ENCODE data around the gene CCDC106.

The CCDC106 gene

DNA sequence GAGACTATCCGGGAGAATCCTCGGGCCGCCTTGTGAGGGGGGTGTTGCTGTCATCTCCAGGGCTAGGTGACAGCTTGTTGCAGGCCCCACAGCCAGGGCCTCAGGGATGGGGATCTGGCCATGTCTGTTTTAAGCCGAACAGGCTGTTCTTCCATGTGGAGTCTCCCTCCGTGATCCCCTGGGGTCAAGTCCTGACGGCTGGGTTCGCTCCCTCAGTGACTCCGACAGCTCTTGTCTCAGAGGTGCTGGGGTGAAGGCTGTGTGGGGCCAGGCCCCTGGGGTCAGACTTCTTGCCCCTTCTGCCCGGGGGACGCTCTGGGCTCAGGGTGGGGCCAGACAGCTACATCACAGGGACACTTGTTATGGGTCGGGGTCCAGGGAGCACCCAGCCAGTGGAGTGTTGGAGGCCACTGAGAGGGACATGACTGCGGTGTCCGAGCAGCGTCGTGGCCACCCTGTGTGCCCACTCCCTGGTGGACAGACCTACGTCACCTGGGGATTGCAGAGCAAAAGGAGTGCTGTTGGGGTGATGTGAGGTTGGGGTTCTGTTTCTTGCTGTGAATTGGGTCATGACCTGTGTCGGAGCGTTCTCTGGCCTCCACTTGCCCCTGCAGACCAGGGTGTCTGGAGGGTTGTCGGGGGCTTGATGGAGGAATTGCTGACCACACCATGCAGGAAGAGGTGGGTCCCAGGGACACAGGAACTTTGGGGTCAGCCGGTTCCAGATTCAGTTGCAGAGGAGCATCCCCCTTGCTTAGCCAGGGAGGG is 48.5 kb downstream of the CCDC106 start:
- DNase-seq (ENCODE audit: low read depth), result no peak

- DNase-seq (ENCODE audit: low read depth), result no peak
Observed at GRCh38 chr19:55697069-55697440, 49.0 kb downstream of the CCDC106 start.

GRCh38 chr19:55697698-55698097 is 49.7 kb downstream of the CCDC106 start:
- no peak for DNase-seq (ENCODE audit: low read depth)

DNA sequence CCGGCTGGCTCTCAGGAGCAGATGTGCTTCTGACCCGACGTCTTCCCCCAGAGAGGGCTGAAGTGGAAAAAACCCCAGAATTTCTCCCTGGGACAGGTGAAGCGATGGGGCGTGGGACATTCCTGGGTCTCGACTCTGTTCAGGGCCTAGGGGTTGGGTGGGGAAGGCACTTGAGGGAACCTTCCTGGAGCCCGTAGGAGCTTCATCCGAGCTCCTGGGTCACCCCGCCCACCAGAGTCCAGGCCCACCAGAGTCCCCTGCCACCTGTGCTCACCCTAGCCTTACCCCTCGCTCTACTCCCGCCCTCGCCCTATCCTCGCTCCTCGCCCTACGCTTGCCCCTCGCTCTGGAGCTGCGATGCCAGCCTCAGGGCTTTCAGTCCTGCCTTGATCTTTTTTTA is 50.2 kb downstream of the CCDC106 start:
- no peak for DNase-seq (ENCODE audit: low read depth)

DNA sequence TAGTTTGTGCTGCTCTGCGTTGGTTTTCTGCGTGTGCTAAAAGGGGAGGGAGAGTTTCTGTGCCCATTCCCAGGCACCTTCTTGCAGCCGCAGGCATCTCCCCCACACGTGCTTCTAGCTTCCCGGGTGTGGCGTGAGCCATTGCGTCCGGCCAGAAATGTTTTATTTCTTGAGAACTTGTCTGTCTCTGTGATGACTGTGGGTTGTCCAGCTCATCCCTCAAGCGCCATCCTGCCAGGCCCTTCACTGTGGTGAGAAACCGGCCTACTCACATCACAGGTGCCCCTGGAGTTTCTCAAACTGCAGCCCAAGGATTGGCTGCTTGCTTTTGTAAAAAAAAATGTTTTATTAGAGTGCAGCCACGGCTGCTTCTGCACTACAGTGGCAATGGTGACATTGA is 51.2 kb downstream of the CCDC106 start:
- peak; percentile 37 for DNase-seq (ENCODE audit: low read depth)

GRCh38 chr19:55700813-55701212 is 52.8 kb downstream of the CCDC106 start:
- DNase-seq (ENCODE audit: low read depth), result no peak

GRCh38 chr19:55702131-55702627 is 54.2 kb downstream of the CCDC106 start:
- peak; percentile 65 for DNase-seq (ENCODE audit: low read depth)
